Fibroblast of lung (primary cell): ENCODE results near the gene DNAI7.

Experiments
- CTCF ChIP-seq, 2 donors: IDR thresholded peaks in 1 of 2; conservative IDR thresholded peaks in 1 of 2; 1 replicate in 1 of 2; 2 replicates in 1 of 2; pipeline ENCODE4 v1.5.1; 2011 to 2012; ENCODE audit warnings: low read length in 2 of 2, control low read depth in 1 of 2, inconsistent platforms in 1 of 2, low read depth in 1 of 2, mild to moderate bottlenecking in 1 of 2
- EZH2 ChIP-seq: IDR thresholded peaks from 2 replicates; pipeline ENCODE4 v1.5.1; 2012; ENCODE audit warnings: low read length, control low read depth, mild to moderate bottlenecking; ENCODE audit errors: missing control alignments

GRCh38 chr12:25107920-25108319, 87.0 kb downstream of the DNAI7 start:
- TF ChIP-seq CTCF (conservative IDR thresholded peaks at IDR 0.05 in 1 of 2, IDR thresholded peaks at IDR 0.05 in 1 of 2; ENCODE audit: low read depth in 1 of 2, low read length in 2 of 2) (no peak), EZH2 (no peak)
